Stimulated activated CD8-positive, alpha-beta memory T cell treated with anti-CD3 and anti-CD28 coated beads, Interleukin-15, amount 100 ng/mL, for 24 hours (primary cell): ENCODE data around the gene ZFYVE28.

Experiments
- DNase-seq: peaks from one replicate; pipeline ENCODE4 v3.0.0-alpha.2; 2020; ENCODE audit warnings: low read depth

Gene ZFYVE28

DNA sequence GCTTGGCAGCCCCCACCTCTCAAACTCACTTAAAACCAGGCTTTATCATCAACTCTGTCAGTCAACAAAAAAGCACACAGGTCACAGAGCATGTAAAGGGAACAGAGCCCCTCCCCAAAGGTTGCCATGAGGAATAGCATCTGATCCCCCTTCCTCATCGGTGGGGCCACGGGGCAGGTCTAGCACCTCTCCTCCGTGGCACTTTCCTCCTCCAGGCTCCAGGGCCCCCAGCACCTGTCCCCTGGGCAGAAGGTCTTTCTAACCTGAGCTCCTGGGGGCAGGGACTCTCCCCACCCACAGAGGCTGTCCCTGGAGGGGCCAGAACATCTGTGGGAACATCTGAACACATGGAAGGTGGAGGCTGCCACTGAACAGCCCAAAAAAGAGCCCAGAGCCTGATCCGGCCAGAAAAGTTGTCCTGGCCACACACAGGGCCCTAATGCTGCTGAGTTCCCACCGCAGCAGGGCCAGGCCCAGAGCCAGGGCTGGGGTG, 65.7 kb downstream of the ZFYVE28 start:
- no peak for DNase-seq

DNA sequence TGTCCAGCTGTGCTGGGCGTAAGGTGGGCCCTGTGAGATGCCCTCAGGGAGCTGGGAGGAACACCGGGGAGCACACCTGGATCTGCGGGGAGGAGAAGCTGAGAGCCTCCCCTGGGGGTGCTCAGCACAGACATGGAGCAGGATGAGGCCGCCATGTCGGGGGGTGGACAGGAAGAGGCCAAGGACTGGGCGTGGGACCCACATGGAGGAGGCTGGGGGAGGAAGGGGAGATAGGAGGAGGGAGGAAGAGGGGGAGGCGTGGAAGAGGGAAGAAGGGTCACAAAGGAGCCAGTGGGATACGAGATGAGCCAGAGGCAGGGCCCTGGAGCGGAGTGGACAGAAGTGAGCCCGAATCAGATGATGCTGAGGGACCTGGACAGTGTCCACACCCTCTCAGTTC, 66.3 kb downstream of the ZFYVE28 start:
- DNase-seq, result no peak

DNA sequence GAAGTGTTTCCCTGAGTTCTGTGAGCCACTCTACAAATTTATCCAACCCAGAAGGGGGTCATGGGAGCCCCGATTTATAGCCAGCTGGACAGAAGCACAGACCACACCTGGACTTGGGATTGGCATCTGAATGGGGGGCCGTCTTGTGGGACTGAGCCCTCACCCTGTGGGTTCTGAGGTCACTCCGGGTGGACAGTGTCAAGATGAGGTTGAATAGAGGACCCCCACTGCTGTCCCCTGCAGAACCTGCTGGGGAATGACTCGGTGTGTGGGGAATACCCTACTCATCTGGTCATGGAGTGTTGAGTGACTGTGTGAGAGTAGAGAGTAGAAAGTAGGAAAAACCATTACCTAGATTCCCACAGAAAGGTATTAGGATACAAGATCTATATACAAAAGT, 67.5 kb downstream of the ZFYVE28 start:
- DNase-seq, result no peak

DNA sequence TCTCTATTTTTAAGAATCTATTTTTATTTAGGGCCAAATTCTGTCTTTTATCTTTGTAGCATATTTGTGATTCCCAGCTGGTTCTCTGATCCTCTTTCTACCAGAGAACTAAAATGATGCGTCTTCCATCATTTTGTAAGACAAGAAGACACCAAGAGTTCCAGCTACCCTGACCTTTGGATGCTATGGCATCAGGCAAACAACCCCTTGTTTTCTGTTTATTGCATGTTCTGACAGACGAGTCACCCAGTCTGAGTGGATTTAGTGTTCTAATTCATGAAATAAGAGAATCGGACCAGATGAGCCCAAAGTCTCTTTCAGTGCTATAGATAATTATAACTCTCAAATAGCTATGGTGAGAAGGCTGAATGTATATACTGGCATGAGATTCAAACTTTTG, 69.7 kb downstream of the ZFYVE28 start:
- DNase-seq, result no peak

DNA sequence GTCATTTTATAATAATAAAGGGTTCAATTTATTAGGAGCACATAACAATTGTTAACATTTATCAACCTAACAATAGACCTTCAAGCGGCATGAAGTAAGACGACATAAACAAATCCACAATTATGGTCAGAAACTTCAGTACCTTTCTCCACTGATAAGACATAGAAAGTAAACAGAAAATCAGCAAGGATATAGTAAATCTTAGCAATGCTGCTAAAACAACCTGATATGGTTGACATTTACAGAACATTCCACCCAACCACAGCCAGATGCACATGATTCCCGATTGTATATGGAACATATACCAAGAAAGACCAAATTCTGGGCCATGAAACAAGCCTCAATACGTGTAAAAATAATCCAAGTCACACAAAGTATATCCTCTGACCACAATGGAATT, 71.3 kb downstream of the ZFYVE28 start:
- DNase-seq, result no peak

DNA sequence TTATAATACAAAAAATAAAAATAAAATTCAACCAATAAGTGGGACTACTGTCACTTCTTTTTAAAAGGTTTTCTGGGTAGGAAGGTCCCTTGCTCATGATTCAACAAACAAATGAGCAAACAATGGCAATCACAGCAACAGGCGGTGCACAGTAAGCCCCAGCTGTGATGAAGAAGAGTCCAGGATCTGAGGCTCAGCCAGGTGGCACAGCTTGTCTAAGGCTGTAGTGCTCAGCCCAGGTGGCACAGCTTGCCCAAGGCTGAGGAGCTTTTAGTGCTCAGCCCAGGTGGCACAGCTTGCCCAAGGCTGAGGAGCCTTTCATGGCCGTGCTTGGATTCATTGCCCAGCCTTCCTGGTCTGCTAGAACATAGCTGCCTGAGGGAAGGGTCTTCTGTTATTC, 75.0 kb downstream of the ZFYVE28 start:
- DNase-seq, result no peak

DNA sequence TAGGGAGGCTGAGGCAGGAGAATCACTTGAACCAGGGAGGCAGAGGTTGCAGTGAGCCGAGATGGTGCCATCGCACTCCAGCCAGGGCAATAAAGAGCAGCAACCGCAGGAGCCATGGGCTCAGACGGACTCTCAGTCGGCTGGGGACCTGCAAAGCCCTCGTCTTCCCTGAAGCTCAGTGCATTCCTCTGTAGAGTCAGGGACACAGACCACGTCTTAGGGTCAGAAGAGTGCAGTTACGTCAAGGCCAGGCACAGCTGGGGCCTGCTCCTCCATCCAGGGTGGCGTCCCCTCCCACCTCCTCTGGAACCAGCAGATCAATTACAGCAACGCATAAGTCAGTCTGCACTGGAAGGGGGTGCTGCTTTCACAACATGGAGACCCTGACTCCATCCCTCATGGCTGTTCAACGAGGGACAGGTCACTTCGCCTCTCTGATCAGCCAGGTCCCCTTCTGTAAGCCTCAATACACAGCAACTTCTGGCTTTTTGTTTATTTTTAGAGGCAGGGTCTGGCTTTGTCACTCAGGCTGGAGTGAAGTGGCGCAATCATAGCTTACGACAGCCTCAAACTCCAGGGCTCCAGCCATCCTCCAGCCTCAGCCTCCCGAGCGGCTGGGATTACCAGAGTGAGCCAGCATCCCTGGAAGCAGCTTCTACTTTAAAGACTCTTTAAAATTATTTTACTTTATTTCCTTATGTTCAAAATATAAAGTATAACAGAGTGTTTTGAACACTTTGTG, 76.4 kb downstream of the ZFYVE28 start:
- no peak for DNase-seq

DNA sequence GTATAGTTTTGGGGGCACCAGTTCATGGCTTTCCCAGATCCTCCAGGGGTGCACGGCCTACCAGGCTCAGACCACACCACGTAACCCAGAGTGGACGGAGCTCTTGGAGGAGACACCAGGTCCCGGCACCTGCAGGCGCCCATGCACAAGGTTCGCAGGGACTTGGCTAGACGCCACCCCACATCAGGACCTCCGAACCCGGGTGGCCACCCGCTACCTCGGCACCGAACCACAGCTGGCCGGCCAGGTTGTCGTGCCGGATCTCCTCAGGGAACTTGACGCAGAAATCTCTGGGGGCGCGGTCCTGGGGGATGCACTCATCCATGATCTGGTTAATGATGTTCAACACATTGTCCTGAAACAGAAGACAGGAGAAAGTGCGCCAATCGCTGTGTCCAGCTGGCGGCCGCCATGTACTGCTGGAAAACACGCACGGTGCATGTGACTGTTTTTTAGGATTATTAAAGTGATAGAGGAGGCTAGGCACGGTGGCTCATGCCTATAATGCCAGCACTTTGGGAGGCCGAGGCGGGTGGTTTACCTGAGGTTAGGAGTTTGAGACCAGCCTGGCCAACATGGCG, 77.1 kb downstream of the ZFYVE28 start:
- no peak for DNase-seq

DNA sequence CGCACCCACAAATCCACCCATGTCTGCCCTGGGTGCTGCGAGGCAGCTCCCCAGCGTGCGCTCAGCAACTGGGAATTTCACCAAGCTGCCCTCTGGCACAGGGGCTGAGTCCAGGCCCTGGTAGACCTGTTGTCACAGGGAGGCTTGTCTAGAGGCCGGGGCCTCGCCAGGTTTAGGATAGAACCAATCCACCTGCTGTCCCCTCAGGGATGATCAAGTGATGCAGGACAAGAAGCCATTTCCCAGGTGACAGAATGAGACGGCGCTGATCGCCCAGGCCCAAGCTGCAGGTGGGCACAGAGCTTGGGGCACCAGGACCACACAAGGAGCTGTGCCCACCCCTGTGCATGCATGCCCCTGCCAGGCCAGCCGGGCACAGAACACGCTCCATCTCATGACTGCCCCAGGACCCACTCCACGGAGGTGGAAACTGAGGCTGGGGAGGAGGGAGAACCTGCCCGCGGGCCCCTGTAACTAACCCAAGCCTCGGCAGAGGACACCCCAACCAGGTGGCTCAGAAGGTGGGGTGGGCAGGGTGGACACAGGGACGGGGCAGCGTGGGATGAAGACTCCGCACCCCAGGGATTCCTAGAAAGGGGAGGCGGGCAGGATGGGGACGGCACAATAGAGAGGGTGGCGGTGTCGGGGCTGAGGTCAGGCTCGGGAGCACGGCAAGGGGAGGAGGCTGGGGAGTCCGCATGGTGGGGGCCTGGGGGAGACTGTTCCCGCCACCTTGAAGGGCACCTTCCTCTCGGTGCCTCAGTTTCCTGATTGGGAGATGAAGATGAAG, 78.0 kb downstream of the ZFYVE28 start:
- DNase-seq, result no peak

DNA sequence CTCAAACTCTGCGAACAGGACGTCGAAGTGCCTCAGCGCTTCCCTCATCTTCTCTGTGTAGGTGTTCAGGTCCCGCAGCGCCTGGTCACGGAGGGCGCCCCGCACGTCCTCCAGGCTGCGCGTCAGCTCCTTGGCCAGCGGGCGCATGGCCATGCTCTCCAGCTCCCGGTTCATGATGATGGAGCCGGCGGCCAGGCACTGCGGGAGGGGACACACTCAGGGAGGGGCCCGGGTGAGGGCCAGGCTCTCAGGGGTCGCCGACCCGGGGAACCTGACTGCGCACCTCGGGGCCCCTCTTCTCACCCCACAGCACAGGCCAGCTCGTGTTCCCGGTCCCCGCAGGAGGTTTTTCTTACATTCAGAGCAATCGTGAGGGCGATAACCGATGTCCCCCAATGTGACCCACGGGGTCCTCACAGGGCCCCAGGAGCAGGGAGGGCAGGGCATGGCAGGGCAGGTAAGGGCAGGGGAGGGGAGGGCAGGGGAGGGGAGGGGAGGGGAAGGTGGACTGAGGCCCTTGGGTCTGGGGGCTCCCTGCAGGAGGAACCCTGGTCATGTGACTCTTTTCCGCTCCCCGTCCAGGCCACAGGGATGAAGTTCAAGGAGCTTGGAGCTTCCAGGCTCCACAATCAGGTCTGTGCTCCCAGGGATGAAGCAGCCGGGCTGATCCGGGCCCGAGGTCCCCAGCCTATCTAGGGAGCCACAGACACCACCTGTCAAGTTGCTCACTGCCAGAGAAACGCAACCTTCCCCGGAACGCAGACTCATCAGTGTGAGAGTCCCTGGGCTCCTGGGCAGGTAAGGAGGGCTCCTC, 78.8 kb downstream of the ZFYVE28 start:
- no peak for DNase-seq

DNA sequence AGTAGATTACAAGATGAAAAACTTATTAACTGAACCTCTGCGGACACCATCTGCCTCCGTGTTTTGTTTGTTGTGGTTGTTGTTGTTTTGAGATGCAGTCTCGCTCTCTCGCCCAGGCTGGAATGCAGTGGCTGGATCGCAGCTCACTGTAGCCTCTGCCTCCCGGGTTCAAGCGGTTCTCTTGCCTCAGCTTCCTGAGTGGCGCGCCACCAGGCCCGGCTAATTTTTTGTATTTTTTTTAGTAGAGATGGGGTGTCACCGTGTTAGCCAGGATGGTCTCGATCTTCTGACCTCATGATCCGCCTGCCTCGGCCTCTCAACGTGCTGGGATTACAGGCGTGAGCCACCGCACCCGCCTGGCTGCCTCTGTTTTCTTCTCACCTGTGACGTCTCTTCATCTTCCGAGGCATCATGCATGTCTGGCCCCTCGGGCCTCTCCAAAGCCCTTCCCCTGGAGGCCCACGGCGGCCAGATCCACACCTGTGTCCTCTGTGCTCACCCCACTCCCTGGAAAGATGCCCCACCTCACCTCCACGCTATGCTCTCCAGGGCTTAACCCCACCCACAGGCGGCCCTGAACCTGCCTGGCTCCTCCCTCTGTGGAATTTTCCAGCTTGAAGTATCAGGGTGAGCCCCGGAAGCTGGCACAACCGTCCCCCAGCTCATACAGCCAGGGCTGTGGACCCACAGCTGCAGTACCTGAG, 79.5 kb downstream of the ZFYVE28 start:
- no peak for DNase-seq

DNA sequence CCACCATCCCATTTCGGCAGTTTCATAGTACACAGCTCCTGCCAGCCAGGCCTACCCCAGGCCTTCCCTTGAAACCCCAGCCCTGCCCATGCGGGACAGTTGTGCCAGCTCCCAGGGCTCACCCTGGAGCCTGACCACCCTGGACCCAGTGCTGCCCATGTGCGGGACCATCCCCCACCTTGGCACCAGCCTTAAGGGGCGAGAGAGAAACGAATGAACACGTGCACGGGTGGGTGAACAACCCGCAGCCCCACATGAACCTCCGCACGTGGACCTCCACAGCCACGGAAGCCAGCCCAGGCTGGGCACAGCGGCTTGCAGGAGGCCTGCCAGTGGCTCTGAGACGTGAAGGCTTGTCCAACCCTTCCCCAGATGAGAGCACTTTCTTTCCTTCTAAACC, 80.5 kb downstream of the ZFYVE28 start:
- no peak for DNase-seq

DNA sequence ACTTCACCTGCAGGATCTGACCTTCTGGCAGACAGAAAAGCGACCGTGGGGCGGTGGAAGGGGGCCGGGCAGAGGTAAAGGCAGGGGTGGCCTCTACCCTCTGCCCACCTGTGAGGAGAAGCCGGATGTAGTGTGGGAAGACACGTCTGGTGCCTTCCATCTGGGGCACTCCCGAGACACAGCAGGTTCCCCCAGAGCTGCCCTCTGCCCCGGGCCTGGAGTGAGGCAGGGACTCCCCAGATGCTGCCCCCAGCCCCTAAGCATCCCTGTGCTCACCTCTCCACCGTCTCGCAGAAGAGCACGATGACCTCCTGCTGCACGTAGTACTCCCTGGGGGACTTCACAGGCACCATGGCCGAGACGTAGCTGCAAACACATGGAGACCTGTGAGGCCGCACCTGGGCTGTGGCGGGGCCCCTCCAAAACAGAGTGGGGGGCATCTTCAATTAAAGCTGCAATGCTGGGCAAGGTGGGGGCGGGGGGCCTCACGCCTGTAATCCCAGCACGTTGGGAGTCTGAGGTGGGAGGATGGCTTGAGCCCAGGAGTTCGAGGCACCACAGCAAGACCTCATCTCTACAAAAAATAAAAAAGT, 81.2 kb downstream of the ZFYVE28 start:
- DNase-seq, result no peak

DNA sequence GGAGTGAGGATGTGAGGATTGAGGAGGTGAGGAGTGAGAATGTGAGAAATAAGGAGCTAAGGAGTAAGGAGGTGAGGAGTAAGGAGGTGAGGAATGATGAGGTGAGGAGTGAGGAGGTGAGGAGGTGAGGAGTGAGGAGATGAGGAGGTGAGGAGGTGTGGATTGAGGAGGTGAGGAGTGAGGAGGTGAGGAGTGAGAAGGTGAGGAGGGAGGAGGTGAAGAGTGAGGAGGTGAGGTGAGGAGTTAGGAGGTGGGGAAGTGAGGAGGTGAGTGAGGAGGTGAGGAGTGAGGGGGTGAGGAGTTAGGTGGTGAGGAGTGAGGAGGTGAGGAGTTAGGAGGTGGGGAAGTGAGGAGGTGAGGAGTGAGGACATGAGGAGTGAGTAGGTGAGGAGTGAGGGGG, 81.8 kb downstream of the ZFYVE28 start:
- DNase-seq, result no peak

DNA sequence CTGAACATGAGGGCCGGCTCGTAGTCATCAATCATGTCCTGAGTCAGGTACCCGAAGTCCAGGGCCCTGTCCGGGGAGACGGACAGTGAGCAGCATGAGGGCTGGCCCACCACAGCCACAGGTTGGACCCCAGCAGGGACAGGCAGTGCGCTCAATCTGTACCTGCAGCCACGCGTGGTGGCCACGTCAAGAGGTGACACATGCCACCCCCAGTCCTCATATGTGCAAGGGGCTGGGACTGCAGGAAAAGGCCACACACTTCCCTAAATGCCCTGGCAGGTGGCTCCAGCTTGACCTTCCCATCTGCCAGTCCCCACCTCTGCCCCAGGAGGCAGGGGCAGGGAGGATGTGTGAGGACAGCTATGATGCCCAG, 82.7 kb downstream of the ZFYVE28 start:
- no peak for DNase-seq

DNA sequence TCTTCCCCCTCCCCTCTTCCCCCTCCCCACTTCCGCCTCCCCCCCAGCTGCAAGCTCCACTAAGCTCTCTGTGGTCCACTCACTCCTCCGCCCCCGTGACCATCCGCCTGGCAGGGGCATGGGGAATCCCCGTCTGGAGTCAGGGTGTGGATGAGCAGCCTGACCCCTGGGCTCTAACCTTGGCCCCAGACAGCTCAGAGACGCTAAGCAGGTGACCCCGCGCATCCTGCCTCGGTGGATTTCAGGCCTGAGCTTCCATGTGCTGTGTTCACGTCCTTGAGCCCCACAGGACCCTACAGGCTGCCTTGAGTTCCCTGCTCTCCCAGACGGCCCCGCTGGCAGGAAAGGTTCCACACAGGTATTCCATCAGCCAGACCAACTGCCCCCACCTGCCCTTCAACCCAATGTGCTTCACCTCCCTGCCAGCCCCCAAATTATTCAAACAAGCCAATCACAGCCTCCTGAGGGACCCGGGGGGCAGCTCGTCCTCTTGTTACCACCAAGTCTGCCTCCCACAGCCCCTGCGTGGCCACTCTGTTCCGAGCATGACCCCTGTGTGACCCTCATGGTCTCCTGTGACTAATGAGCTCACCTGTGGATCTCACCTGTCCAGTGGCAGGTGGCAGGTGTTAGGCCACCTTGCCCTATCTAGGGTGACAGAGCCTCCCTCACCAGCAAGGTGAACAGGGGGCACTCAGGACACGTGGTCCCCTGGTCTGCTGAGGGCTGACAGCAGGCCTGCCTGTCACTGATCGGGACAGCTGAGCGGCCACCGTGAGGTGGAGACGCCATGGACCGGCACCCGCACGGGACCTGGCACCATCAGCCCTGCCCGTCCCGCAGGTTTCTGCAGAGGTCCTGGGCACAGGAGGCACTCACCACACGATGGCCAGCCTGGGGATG, 83.4 kb downstream of the ZFYVE28 start:
- DNase-seq, result no peak

DNA sequence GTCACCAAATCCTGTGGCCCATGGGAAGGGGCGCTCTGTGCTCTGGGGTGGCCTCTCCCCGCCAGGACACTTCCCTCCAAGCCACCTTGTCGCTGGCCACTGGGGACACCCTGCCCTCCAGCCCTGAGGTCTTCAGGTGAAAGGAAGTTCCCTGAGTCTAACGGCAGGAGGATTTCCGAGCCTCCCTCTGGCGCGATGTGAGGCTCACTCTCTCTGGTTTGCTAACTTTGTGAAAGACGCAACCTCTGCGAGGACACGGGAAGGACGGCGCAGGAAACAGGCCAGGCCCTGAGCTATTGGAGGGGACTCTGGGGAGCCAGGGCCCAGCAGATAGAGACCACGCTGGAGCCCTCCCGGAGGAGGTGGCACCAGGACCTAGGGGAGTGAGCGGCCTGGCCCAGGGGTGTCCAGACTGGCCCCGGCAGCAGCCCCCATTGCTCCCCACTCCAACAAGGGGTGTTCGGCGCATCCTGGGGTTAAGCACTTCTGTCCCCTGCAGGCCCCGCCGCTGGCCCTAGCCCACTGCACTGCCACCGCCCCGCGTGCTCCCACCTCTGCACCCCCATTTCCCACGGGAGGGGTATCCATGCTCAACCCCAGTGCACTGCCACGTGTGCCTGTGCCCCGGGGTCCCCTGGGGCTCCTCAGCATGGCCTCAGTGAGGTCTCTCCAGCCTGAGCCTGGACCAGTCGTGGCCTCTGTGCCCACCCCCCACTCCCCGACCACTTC, 84.4 kb downstream of the ZFYVE28 start:
- DNase-seq, result no peak

DNA sequence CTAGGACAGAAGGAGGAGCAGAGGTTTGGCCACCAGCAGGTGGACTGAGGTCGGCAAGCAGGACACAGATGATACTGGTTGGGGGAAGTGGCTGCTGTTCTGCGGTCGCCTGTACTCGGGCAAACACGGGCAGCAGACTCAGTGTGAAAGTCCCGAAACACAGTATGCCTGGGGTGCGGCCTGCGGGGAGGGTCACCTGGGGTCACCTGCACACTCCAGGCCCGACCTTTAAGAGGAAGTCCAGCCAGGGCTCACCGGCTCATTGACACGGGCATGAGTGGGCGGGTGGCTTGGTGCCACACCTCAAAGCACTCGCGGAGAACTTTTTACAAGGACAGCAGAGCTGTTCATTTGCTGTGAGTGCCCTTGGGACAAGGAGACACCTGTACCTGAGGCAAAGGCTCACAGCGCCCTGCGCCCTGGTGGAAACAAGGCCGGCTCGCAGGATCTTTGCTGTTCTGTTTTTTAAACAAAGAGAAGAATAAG, 85.0 kb downstream of the ZFYVE28 start:
- DNase-seq, result no peak

DNA sequence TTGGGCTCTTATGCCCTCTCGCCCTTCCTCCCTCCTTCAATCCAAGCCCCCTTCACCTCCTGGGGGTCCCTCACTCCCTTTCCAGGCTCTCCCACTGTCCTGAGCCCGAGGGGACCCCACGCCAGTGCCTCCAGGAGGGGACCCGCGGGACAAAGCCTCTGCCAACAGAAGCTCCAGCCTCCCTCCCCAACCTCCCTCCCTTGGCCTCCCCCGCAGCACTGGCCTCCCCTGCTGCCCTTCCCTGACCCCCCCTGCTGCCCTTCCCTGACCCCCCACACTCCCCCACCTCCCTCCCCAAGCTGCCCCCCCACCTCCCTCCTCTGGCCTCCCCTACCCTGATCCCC, 85.5 kb downstream of the ZFYVE28 start:
- DNase-seq, result no peak
